HG02678 (cell line): ENCODE data around the gene GTPBP3.

Source experiments
- ATAC-seq: cut with Tn5 transposase; IDR thresholded peaks from one replicate; pipeline ENCODE4 v1.9.1; 2021; ENCODE audit warnings: mild to moderate bottlenecking, moderate library complexity; ENCODE audit not compliant: unreplicated experiment

The GTPBP3 gene

DNA sequence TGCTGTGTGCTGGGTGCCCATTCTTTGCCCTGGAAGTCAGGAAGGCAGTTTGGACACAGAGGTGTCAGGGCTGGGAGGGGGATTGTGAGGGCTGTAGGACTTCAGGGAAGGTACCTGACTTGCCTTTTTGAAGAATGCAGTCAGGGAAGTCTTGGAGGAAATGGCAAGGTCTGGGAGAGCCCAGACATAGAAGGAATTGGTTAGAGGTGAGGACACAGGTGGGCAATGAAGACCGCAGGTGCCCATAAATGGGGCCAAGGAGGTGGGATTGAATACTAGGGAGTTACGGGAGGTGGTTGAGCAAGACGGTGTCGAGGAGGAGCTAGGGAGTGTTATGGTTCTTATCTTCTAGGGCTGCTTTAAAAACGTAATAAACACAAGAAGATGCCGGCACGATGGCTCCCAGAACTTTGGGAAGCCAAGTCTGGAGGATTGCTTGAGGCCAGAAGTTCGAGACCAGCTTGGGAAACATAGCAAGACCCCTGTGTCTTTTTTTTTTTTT is 29.4 kb upstream of the GTPBP3 start:
- ATAC-seq, result no peak

DNA sequence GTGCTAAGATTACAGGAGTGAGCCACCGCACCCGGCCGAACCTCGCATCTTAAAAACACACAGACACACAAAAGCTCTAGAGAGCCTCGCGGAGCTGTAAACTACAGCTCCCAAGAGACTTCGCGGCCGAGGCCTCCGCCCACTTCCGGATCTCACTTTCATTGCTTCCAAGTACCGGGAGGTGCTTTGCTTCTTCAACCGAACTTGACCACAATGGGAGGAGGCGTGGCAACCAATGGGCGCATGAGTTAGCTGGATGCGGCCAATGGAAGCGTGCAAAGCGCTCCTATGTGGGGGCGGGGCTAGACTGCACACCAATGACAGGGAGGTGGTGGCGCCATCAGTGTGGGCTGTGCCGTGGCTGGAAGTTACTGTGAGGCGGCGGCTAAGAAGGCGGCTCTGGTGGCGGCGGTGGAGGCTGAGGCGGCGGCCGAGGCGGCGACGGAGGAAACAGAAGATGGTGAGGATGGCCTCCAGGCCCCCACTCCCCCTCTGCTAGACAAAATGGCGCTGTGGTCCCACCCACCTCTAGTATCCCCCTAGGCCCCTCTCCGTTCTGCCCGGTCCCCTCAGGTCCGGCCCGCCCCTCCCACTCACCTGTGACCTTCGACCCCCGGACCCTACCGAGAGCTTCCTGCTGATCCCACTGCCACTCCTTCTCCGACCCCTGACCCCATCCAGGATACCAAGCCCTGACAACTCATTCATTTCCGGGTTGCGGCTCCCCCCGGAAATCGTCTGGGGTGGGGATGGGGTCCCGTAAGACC is 28.0 kb upstream of the GTPBP3 start, which contains the start of gene DDA1:
DDA1 (plus strand) TSS at position 366 of the 767 bp plus-strand sequence; CDS start at position 458, 92 bp downstream.
- peak; percentile 63 for ATAC-seq

- no peak for ATAC-seq
Measured at GRCh38 chr19:17309965-17310461, 27.3 kb upstream of the GTPBP3 start.

DNA sequence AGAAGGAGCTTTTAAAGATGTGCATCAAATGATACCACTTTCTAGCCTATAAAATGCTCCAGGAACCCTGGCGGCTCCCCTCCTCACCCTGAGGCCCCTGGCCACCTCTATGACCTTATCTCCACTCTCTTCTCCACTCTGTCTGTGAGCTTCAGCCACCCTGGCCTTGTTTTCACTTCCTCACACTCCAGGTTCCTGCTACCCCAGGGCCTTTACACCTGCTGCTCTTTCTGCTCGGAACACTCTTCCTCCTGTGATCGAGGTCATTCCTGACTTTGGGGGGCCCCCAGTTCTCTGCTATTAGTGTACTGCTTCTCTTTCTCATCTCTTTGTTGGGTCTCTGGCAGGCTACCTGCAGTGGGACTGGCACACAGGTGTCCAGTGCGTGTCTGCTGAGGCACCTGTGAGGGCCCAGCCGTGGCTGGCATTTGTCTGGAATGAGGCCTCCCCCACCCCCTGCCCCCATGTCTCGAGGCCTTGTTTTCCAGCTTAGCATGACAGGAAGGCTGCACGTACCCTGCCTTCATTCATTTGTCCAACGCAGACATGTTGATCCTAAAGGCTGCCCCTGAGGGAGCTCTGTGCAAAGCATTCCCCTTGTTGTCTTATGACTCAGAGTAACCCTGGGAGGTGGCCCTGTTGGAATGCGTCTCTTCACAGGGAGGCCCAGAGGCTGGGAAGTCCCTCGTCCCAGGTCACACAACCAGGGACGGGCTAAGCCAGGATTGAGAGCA is 25.7 kb upstream of the GTPBP3 start:
- ATAC-seq, result no peak

DNA sequence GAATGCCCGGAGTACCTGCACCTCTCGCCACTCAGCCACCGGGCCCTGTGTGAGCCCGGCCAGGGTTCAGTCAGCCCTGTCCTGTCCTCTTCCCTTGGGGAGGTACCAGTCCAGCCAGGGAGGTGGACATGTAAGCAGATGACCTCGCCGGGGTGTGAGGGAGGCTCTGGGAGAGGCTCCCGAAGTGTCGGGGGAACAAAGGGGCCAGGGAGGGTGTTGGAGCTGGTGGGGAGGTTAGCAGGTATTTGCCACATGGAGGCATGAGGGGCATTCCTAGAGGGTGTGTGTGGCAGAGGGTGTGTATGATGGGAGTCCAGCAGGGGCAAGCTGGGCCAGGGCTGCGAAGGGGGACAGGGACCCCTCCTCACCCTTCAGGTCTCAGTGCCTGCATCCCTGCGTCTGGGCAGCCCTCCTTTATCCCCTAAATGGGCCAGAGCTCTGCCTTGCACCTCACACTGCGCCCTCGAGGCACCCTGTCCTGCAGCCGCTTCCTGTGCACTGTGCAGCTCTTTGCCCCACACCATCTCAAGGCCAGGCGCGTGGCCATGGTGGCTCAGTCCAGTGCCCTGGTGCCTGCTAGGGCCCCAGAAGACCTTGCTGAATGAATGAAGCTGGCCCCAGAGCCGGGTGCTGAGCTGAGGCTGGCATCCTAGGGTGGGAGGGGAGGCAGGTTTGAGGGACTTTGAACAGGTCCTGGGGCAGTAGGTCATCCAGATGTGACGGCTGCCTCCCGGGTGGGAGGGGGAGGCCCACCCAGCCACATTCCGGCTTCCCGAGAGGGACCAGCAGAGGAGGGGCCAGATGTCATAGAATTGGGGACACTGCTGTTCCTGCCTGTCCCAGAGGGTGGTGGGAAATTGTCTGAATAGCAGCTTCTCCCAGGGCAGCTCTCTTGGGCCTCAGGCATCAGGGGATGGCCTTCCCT is 24.9 kb upstream of the GTPBP3 start:
- no peak for ATAC-seq

DNA sequence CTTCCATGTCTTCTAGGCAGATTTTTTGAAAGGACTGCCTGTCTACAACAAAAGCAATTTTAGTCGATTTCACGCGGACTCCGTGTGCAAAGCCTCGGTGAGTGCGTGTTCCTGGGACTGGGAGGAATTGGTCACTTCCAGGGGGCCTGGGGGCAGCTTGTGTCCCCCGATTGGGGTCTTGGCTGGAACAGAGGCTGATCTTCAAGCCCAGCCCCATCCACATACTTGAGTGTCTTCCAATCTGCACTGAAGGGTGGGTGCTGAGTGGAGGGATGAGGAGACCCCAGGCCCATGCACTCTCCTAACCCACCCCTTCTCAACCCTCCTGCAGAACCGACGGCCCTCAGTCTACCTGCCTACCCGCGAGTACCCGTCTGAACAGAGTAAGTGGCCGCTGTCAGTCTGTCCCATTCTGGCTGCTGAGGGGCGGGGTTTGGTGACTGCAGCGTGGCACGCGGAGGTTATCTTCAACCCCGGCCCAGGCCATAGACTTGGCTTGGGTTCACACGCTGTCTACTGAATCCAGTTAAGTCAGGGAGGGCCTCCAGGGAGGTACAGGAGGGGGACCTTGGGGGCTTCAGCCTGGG is 23.3 kb upstream of the GTPBP3 start:
- no peak for ATAC-seq

- ATAC-seq, result no peak
Measured at GRCh38 chr19:17318966-17319365, 18.4 kb upstream of the GTPBP3 start.

DNA sequence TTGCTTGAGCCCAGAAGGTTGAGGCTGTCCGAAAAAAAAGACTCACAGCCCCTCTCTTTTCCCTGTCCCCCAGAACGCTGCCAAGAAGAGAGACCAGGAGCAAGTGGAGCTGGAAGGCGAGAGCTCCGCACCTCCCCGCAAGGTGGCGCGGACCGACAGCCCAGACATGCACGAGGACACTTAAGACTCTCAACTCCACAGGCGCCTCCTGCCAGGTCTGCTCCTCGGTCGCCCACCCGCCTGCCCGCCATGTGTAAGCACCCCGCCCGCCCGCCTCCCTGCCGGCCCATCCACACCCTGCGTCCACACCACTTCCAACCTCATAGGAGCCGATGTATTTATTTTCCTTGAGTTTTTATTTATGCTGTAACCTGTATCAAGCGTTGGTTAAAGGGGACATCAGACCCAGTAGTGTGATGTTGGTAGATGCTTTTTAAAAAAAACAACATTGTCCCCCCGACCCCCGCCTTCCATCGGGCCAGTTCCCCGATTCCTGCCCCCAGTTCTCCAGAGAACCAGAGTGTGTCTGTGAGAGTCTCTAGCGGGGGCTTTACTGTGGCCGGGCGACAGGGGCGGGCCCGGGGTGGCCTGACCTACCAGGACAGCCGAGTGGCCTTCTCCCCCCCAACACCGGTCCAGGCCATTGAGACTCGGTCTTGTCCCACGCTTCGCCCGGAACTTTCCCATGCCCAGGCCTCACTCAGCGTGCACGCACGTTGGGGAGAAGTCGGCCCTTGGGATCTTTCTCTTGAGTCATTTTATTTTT is 17.7 kb upstream of the GTPBP3 start:
- ATAC-seq, result no peak

- no peak for ATAC-seq
Measured at GRCh38 chr19:17320435-17320834, 16.9 kb upstream of the GTPBP3 start.

- no peak for ATAC-seq
Measured at GRCh38 chr19:17321655-17322489, 15.5 kb upstream of the GTPBP3 start.

DNA sequence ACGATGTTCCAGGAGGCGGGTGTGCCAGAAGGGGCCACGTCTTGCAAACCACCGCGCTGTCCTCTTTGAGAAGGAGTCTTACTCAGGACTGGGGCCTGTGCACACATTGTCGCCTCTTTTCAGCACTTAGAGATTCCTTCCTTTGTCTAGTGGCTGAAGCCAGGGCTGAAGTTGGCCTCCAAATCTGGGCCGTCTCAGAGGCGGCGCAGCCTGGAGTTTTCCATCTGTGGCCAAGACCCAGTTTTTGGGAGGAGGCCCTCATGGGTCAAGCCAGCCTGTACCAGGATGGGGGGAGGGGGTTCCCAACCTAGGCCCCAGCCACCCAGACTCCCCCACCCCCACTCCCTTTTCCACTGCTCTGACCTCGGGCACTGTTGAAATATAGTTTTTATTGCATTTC is 14.5 kb upstream of the GTPBP3 start:
- no peak for ATAC-seq

DNA sequence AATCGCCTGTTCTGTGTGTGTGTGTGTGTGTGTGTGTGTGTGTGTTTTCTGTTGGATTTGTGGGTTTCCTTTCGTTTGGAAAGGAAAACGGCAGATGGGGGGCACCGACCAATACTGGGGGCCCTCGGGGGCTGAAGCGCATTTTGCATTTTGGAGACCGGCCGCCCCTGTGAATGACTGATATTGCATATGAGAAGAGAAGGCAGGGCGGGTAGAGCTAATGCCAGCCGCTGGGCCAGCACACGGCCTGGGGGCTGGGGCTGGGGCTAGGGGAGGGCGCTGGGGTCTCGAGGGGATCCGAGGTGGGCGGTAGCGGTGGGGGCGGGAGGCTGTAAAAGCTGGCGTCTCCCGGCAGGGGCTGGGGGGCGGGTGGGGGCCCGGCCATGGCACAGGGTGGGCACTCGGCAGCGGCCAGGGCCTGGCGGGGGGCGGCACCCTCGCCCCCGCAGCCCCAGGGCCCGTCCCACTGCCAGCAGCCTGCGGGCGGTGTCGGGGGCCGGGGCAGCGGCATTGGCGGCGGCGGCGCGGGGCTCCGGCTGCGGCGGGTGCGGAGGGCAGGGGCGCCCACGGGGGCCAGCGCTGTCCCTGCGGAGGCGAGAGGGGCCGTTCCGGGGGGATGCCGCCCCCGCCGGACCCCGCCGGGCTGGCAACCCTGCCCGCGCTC is 13.9 kb upstream of the GTPBP3 start:
- ATAC-seq, result no peak

DNA sequence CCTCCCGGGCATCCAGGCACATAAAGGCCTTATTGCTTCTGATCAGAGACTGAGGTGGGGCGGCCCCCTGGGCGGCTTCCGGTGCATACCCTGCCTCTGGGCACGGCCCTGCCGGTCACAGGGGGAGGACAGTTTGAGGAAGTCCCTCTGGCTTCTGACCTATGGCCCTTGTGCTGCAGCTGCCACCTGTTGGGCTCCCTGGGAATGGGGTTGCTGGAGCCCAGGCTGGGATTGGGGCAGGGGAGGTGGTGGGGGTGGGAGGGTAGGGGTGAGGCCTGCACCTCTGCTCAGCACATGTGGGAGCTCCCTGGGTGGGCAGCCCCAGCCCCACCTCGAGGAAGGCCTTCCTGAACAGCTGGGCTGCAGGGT is 13.4 kb upstream of the GTPBP3 start:
- no peak for ATAC-seq

DNA sequence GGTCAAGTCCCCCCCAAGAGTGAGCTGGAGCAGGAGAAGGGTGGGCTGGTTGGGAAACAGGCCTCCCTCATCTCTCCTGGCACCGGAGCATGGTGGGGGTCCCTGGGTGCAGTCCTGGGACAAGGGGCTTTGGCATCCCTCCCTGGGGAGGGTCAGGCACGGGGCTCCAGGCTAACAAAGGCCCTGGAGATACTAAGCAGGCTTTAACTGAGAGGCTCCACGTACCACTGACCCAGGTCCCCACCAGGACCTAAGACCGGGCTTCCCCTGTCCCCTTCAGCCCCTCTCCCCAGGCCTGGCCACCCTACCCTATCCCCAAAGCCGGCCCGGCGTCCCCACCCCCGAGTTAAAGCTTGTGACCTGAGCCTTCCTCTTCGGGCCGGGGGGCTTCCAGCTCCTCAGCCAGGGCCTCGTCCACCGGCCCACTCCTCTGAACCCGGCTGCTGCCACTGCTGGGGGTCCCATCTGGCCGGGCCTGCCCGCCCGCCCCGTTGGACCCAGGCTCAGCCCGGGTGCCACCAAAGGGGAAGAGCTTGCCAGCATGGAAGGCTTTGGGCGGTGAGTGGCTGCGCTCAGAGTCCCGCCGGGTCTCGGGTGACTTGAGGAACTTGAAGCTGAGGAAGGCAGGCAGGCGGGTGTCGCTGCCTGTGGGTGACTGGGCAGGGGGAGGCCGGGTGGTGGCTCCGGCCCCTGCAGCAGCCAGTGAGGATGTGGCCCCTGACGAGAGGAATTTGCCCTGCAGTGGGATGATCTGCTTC is 12.8 kb upstream of the GTPBP3 start:
- ATAC-seq, result no peak

DNA sequence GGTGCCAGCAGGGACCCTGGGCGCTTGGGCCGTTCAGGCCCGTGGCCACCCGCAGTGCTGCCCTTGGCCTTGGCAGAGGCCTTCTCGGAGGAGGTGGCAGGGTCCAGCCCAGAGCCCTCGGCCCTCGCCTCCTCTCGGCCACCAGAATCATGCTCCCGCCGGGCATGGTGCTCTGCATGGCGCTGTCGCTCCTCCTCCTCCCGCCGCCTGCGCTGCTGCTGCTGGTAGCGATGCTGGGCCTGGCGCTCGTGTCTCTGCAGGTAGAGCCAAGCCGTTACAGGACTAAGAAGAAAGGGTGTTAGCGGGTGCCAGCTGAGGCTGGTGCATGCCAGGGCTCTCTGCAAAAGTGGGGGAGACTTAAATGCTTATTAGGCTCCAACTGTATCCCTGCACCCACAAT is 12.2 kb upstream of the GTPBP3 start:
- no peak for ATAC-seq

DNA sequence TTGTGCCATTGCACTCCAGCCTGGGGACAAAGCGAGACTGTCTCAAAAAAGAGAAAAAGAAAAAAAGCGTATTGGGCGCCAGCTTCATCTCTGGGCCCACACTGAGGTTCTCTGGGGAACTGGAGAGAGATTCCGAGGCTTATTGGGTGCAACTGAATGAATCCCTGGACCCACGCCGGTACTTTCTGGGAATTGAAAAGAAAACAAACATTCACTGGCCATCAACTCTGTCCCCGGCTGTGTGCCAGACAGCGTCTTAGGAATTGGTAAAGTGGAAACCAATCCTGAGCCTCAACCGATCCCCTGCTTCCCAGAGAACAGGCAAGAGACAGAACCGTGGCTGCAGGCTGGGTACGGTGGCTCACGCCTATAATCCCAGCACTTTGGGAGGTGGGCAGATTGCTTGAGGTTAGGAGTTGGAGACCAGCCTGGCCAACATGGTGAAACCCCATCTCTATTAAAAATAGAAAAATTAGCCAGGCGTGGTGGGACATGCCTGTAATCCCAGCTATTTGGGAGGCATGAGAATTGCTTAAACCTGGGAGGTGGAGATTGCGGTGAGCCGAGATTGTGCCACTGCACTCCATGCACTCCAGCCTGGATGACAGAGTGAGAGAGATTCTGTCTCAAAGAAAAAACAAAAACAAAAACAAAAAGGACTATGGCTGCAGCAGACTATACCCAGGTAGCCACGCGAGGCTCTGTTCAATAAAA is 11.3 kb upstream of the GTPBP3 start:
- no peak for ATAC-seq

- ATAC-seq, result no peak
Measured at GRCh38 chr19:17326595-17326966, 10.8 kb upstream of the GTPBP3 start.
